Measurements from ENCODE around the gene ATP1A3.

ATP1A3 gene

DNA sequence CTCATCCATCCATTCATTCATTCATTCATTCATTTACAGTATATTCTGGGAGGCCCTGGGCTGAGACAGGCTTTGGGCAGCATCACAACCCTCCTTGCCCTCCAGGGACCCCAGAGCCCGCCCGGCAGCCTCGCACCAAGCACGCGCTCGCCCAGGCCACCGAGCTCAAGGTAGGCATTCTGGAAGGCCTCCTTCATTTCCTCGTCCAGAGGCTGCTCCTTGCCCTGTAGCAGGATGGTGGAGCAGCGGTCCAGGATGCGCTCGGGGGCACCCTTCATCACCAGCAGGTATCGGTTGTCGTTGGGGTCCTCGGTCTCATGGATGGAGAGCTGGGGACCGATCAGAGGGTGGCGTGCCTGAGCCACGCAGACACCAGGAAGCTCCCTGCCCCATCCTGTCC is 15.6 kb downstream of the ATP1A3 start:
- H3K4me3 ChIP-seq (replicated peaks; ENCODE audit: low read depth, low read length): no peak overlapping the region
- DNase-seq (ENCODE audit: low read depth): no peak
- no peak for TF ChIP-seq CTCF (IDR thresholded peaks at IDR 0.05; ENCODE audit: low read length, missing control alignments)

DNA sequence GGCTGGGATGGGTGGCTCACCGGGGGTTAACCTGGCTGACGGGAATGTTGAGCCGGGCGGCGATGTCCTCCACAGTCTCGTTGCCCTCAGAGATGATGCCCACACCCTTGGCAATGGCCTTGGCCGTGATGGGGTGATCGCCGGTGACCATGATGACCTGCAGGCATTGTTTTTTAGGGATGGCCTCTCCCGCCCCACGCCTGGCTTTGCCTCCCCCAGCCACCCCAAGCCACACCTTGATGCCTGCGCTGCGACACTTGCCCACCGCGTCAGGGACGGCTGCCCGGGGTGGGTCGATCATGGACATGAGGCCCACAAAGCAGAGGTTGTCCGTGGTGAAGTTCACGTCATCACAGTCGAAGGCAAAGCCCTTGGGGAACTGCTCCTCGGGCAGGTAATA is 16.1 kb downstream of the ATP1A3 start:
- no peak for DNase-seq (ENCODE audit: low read depth)
- H3K4me3 ChIP-seq (replicated peaks; ENCODE audit: low read depth, low read length): no peak overlapping the region
- no peak for TF ChIP-seq CTCF (IDR thresholded peaks at IDR 0.05; ENCODE audit: low read length, missing control alignments)

GRCh38 chr19:41974652-41975051 is 19.4 kb downstream of the ATP1A3 start:
- no peak for TF ChIP-seq CTCF (IDR thresholded peaks at IDR 0.05; ENCODE audit: low read length, missing control alignments)
- H3K4me3 ChIP-seq (replicated peaks; ENCODE audit: low read depth, low read length): no peak overlapping the region

DNA sequence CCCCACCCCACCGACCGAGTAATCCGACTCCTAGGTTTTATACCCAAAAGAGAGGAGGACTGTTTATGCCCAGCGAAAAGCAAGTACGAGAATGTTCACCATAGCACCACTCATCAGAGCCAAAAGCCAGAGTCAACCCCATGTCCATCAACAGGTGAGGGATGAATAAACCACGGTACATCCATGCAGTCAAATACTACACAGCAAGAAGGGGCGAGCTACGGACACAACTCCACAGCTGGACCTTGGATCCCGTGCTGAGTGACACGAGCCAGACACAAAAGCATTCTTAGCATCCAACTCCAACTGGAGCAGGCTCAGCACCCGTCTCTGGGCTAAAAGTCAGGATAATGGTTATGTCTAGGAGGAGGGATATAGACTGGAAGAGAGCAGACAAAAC is 22.7 kb downstream of the ATP1A3 start:
- no peak for DNase-seq (ENCODE audit: low read depth)
- H3K4me3 ChIP-seq (replicated peaks; ENCODE audit: low read depth, low read length): no peak overlapping the region
- TF ChIP-seq CTCF (IDR thresholded peaks at IDR 0.05; ENCODE audit: low read length, missing control alignments): no peak

More at GRCh38 chr19:41974652-41975051, 19.4 kb downstream of the ATP1A3 start:
- DNase-seq (ENCODE audit: low read depth): no peak

- TF ChIP-seq CTCF (IDR thresholded peaks at IDR 0.05; ENCODE audit: low read length, missing control alignments): no peak
- no peak for DNase-seq (ENCODE audit: low read depth)
- no peak overlapping the region for H3K4me3 ChIP-seq (replicated peaks; ENCODE audit: low read depth, low read length)
Observed at GRCh38 chr19:41969772-41970458, 24.1 kb downstream of the ATP1A3 start.

GRCh38 chr19:41968751-41969595 is 25.1 kb downstream of the ATP1A3 start:
- DNase-seq (ENCODE audit: low read depth): no peak
- no peak overlapping the region for H3K4me3 ChIP-seq (replicated peaks; ENCODE audit: low read depth, low read length)
- no peak for TF ChIP-seq CTCF (IDR thresholded peaks at IDR 0.05; ENCODE audit: low read length, missing control alignments)
